Limb (tissue), 2 donors: Measurements from ENCODE around the gene OPN4.
"Not testable (repeated sequence)": the region's sequence is repeated elsewhere in the genome, so short reads cannot be mapped to it uniquely, and the experiment has no call there.

Experiments
- DNase-seq, 2 donors: peaks; one replicate each; pipeline ENCODE4 v3.0.0-alpha.2; 2016; ENCODE audit errors: extremely low spot score in 2 of 2

OPN4 gene

GRCh38 chr10:86654411-86655172 lies at the start of gene OPN4:
Gene OPN4, plus strand, starts transcription at chr10:86654547. Its CDS starts 237 bp downstream, at chr10:86654784.
- DNase-seq: no peak

GRCh38 chr10:86607674-86608073 lies 46.7 kb upstream of the OPN4 start:
- no peak for DNase-seq

- DNase-seq: no peak
Observed at GRCh38 chr10:86609920-86610319, 44.4 kb upstream of the OPN4 start.

- DNase-seq: no peak
Observed at GRCh38 chr10:86611386-86611785, 43.0 kb upstream of the OPN4 start.

- no peak for DNase-seq
Observed at GRCh38 chr10:86613096-86613495, 41.3 kb upstream of the OPN4 start.

- DNase-seq: no peak
Observed at GRCh38 chr10:86613905-86614304, 40.4 kb upstream of the OPN4 start.

- DNase-seq: no peak
Observed at GRCh38 chr10:86614853-86615252, 39.5 kb upstream of the OPN4 start.

- DNase-seq: not testable (repeated sequence)
Observed at GRCh38 chr10:86617278-86617677, 37.1 kb upstream of the OPN4 start.

GRCh38 chr10:86628311-86628710 lies 26.0 kb upstream of the OPN4 start:
- DNase-seq: no peak

- peak in 1 of 2 donors; percentile 38 for DNase-seq
Observed at GRCh38 chr10:86630079-86630478, 24.3 kb upstream of the OPN4 start.

- peak; percentile 36 to 69 for DNase-seq
Observed at GRCh38 chr10:86632009-86632800, 22.1 kb upstream of the OPN4 start.

GRCh38 chr10:86632951-86633350 lies 21.4 kb upstream of the OPN4 start:
- DNase-seq: no peak

GRCh38 chr10:86635402-86635801 lies 18.9 kb upstream of the OPN4 start:
- no peak for DNase-seq

GRCh38 chr10:86636311-86636710 lies 18.0 kb upstream of the OPN4 start:
- no peak for DNase-seq

- DNase-seq: no peak
Observed at GRCh38 chr10:86642021-86642420, 12.3 kb upstream of the OPN4 start.

- no peak for DNase-seq
Observed at GRCh38 chr10:86642499-86642898, 11.8 kb upstream of the OPN4 start.

GRCh38 chr10:86644152-86644793 lies 10.1 kb upstream of the OPN4 start:
- DNase-seq: peak in 1 of 2 donors; percentile 30

GRCh38 chr10:86644794-86645445 lies 9.4 kb upstream of the OPN4 start:
- DNase-seq: no peak

GRCh38 chr10:86645621-86646165 lies 8.7 kb upstream of the OPN4 start:
- DNase-seq: not testable (repeated sequence)

GRCh38 chr10:86646532-86646931 lies 7.8 kb upstream of the OPN4 start:
- peak in 1 of 2 donors; percentile 29 for DNase-seq

GRCh38 chr10:86646933-86647332 lies 7.4 kb upstream of the OPN4 start:
- no peak for DNase-seq
